Right renal pelvis (tissue), 4 donors: ENCODE measurements around the gene PGLYRP3. TPM values are rescaled to one million over a fixed set of nuclear protein-coding genes. Genes with fewer than 3 reads are reported as not detected.
A peak's percentile ranks its signal among the peaks of the same experiment; 100 is the strongest.

ENCODE experiments used
- DNase-seq, 4 donors: peaks; one replicate each; pipeline ENCODE4 v3.0.0-alpha.2; 2013; ENCODE audit warnings: low read depth in 4 of 4, low spot score in 3 of 4, missing footprints in 1 of 4
- polyA plus RNA-seq, 4 donors: library from polyadenylated mRNA; unstranded; fragments of 120-200 nt; gene quantifications; one replicate each; pipeline ENCODE4 v1.2.1, GENCODE V29; 2013; ENCODE audit not compliant: insufficient read length in 4 of 4

Gene PGLYRP3
- not detected for polyA plus RNA-seq

GRCh38 chr1:153312570-153313186 lies at the start of gene PGLYRP3:
PGLYRP3 (minus strand) TSS chr1:153312952; CDS start chr1:153310665, 2,287 bp downstream.
- DNase-seq = no peak

- peak; percentile 26 to 66 (median 57) for DNase-seq
Observed at GRCh38 chr1:153362187-153362775, 49.5 kb upstream of the PGLYRP3 start.

- DNase-seq = no peak
Observed at GRCh38 chr1:153361480-153362109, 48.8 kb upstream of the PGLYRP3 start.

GRCh38 chr1:153360592-153361479 lies 48.1 kb upstream of the PGLYRP3 start:
- DNase-seq = no peak

GRCh38 chr1:153360190-153360589 lies 47.4 kb upstream of the PGLYRP3 start:
- DNase-seq = no peak

GRCh38 chr1:153359241-153359640 lies 46.5 kb upstream of the PGLYRP3 start:
- DNase-seq = no peak

- DNase-seq = no peak
Observed at GRCh38 chr1:153358691-153358975, 45.9 kb upstream of the PGLYRP3 start.

- DNase-seq = no peak
Observed at GRCh38 chr1:153357853-153358690, 45.3 kb upstream of the PGLYRP3 start, which contains the start of gene S100A9. S100A9 (plus strand) TSS chr1:153357854; CDS start chr1:153358284, 430 bp downstream.

GRCh38 chr1:153357076-153357852 lies 44.5 kb upstream of the PGLYRP3 start:
- no peak for DNase-seq

GRCh38 chr1:153356392-153357075 lies 43.8 kb upstream of the PGLYRP3 start:
- no peak for DNase-seq

GRCh38 chr1:153355445-153356071 lies 42.8 kb upstream of the PGLYRP3 start:
- DNase-seq = no peak

GRCh38 chr1:153354515-153355193 lies 41.9 kb upstream of the PGLYRP3 start:
- DNase-seq = no peak

GRCh38 chr1:153353226-153353947 lies 40.6 kb upstream of the PGLYRP3 start:
- DNase-seq = no peak

GRCh38 chr1:153352523-153352922 lies 39.8 kb upstream of the PGLYRP3 start:
- DNase-seq = peak in 3 of 4 donors; percentile 37 to 63 (median 40)

GRCh38 chr1:153350321-153350957 lies 37.7 kb upstream of the PGLYRP3 start:
- DNase-seq = no peak
